Lung (tissue), 12 donors: ENCODE data around the gene LIG3. TPM values are rescaled to one million over a fixed set of nuclear protein-coding genes. Genes with fewer than 3 reads are reported as not detected.
A peak's percentile ranks its signal among the peaks of the same experiment; 100 is the strongest.

Experiments
- ATAC-seq: fragments of 200-7000 bp; cut with Tn5 transposase; one replicate; pipeline ENCODE4 v1.9.1; 2020; ENCODE audit warnings: moderate number of reproducible peaks; ENCODE audit not compliant: insufficient read depth, low FRiP score
- DNase-seq, 3 donors: peaks; one replicate each; pipeline ENCODE4 v3.0.0-alpha.2; 2013 to 2017
- H3K27ac ChIP-seq, 2 donors: one replicate each; pipeline ENCODE4 v1.5.1; 2013; ENCODE audit warnings: mild to moderate bottlenecking in 2 of 2, moderate library complexity in 2 of 2, control low read depth in 1 of 2, inconsistent platforms in 1 of 2, low read depth in 1 of 2, low read length in 1 of 2
- H3K27me3 ChIP-seq, 3 donors: one replicate each; pipeline ENCODE4 v1.5.1; 2013; ENCODE audit warnings: low read length in 2 of 3; ENCODE audit not compliant: control insufficient read depth in 3 of 3, insufficient read depth in 3 of 3
- H3K36me3 ChIP-seq, 4 donors: one replicate each; pipeline ENCODE4 v1.5.1; 2013; ENCODE audit warnings: low read length in 4 of 4, mild to moderate bottlenecking in 1 of 4, moderate library complexity in 1 of 4; ENCODE audit not compliant: control insufficient read depth in 4 of 4, insufficient read depth in 4 of 4
- H3K4me1 ChIP-seq, 5 donors: one replicate each; pipeline ENCODE4 v1.5.1; 2013; ENCODE audit warnings: low read length in 5 of 5, mild to moderate bottlenecking in 2 of 5, moderate library complexity in 1 of 5; ENCODE audit not compliant: control insufficient read depth in 5 of 5, insufficient read depth in 5 of 5
- H3K4me3 ChIP-seq: one replicate; pipeline ENCODE4 v1.5.1; 2013; ENCODE audit warnings: mild to moderate bottlenecking, control low read depth, moderate library complexity
- H3K9ac ChIP-seq, 2 donors: one replicate each; pipeline ENCODE4 v1.5.1; 2013; ENCODE audit warnings: low read length in 2 of 2, control low read depth in 1 of 2; ENCODE audit not compliant: insufficient read depth in 1 of 2
- H3K9me3 ChIP-seq, 4 donors: one replicate each; pipeline ENCODE4 v1.5.1; 2013; ENCODE audit warnings: low read length in 3 of 4, mild to moderate bottlenecking in 1 of 4, moderate library complexity in 1 of 4; ENCODE audit not compliant: control insufficient read depth in 4 of 4, insufficient read depth in 3 of 4
- CTCF ChIP-seq: IDR thresholded peaks from 2 replicates; pipeline ENCODE4 v1.5.1; 2012; ENCODE audit warnings: mild to moderate bottlenecking; ENCODE audit errors: control extremely low read depth, extremely low read depth
- WGBS, 2 donors: extraction: QIAGEN DNeasy Blood & Tissue Kit; methylation state at CpG; one replicate each; pipeline ENCODE4 v1.1.7; 2013; 5-methylcytosine and 5-hydroxymethylcytosine counted together
- polyA plus RNA-seq, 2 donors: library from polyadenylated mRNA; stranded (reverse); fragments of 200-250 nt; gene quantifications; one replicate each; pipeline ENCODE4 v1.2.1, GENCODE V29; 2013
- total RNA-seq, 2 donors: library from RNA; depleted of rRNA in 1 of 2; stranded (reverse); fragments of >200 nt in 1 of 2; gene quantifications; one replicate each; pipeline ENCODE4 v1.2.1, GENCODE V29; 2014 to 2021
- donor health status: control.
- donor health status: control.
- donor health status: Bipolar disorder and iron deficiency.
- donor health status: healthy.
- donor health status: DM: yes; HTN: yes; CAD: no.

LIG3 gene
- total and polyA plus RNA-seq, 4 donors = 6.2 to 40.9 (median 26.1) TPM

GRCh38 chr17:35051183-35051578 lies 70.9 kb downstream of the LIG3 start:
- Histone ChIP-seq H3K4me1 (peaks cover 3 to 10% (median 7%) of the 10 kb centered on the region in 5 donors), H3K27me3 (no peaks in the 10 kb centered on the region), H3K4me3 (no peak overlapping the region), H3K27ac (no peak overlapping the region), H3K36me3 (no peaks in the 10 kb centered on the region), H3K9me3 (no peaks in the 10 kb centered on the region), H3K9ac (peak overlapping the region in 1 of 2 donors; percentile 28)
- 0 to 5% methylated on average over 2 of the region's 2 CpGs for WGBS, 2 donors
- DNase-seq = peak in 1 of 3 donors; percentile 24
- TF ChIP-seq CTCF = no peak
- no peak for ATAC-seq

GRCh38 chr17:35051579-35052240 lies 71.4 kb downstream of the LIG3 start:
- peak overlapping the region in 1 of 2 donors; percentile 28 for H3K9ac ChIP-seq
- H3K4me1 ChIP-seq = peaks cover 3 to 10% (median 7%) of the 10 kb centered on the region in 5 donors
- no peak for DNase-seq
- no peaks in the 10 kb centered on the region for H3K36me3 ChIP-seq
- H3K27ac ChIP-seq = peak overlapping the region in 1 of 2 donors; percentile 12
- TF ChIP-seq CTCF = no peak
- ATAC-seq = no peak
- 19 to 31% methylated on average over 6 of the region's 6 CpGs for WGBS, 2 donors
- no peak overlapping the region for H3K4me3 ChIP-seq
- H3K9me3 ChIP-seq = no peaks in the 10 kb centered on the region
- no peaks in the 10 kb centered on the region for H3K27me3 ChIP-seq

DNA sequence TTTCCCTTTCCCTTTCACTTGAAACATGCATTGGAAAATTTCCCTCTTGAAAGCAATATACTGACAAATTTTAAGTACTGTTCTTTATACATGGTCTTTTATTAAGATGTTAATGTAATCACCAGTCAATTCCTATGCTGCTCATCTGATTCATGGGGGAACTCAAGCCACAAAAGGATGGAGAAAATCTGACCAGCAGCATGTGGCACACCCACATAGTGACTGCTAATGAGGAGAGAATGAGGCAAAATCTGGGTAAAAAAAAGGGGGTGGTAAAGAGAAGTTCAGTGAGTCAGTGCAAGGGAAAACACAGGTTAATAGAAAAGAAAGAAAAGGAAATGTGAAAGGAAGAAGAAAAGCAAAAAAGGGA lies 71.9 kb downstream of the LIG3 start:
- no peak overlapping the region for H3K9ac ChIP-seq
- no peak for TF ChIP-seq CTCF

DNA sequence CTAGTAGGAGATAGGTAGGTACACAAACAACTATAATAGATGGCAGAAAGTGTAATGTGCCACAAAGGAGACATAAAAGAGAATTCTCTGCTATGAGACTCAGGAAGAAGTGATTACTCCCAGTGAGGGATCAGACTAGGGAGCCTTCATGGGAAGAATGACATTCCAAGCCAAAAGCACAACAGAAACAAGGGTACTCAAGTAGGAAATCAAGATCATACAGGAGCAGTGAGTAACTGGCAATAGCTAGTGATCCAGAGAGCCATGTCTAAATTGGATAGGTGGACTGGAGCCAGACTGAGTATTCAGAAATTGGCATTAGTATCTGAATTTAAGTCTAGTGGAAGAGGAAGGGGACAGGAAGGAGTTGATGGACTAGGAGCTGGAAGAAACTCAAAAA lies 72.5 kb downstream of the LIG3 start:
- no peak for DNase-seq
- Histone ChIP-seq H3K4me1 (peaks cover 3 to 10% (median 7%) of the 10 kb centered on the region in 5 donors), H3K4me3 (no peak overlapping the region), H3K9ac (no peak overlapping the region), H3K36me3 (no peaks in the 10 kb centered on the region), H3K27me3 (no peaks in the 10 kb centered on the region), H3K9me3 (no peaks in the 10 kb centered on the region), H3K27ac (no peak overlapping the region)
- no peak for ATAC-seq
- no peak for TF ChIP-seq CTCF

More for the DNA sequence above, 71.9 kb downstream of the LIG3 start:
- peaks cover 3 to 10% (median 7%) of the 10 kb centered on the region in 5 donors for H3K4me1 ChIP-seq
- no peaks in the 10 kb centered on the region for H3K27me3 ChIP-seq
- H3K4me3 ChIP-seq = no peak overlapping the region
- H3K27ac ChIP-seq = no peak overlapping the region
- no peak for ATAC-seq
- no peaks in the 10 kb centered on the region for H3K36me3 ChIP-seq
- H3K9me3 ChIP-seq = no peaks in the 10 kb centered on the region
- no peak for DNase-seq
